Breast epithelium (tissue), 3 donors: ENCODE results near the gene FCN3.

Source experiments
- POLR2A ChIP-seq: fragments of 450-650 bp; IDR thresholded peaks from one replicate; pipeline ENCODE4 v1.6.1; 2016; ENCODE audit warnings: antibody characterized with exemption, mild to moderate bottlenecking, moderate library complexity
- TF ChIP-seq, protein P1 (sequence below), 3 donors: fragments of 450-650 bp; IDR thresholded peaks; one replicate each; pipeline ENCODE4 v1.5.1; 2016 to 2017; ENCODE audit warnings: antibody characterized with exemption in 3 of 3, mild to moderate bottlenecking in 3 of 3, moderate library complexity in 3 of 3

DNA sequence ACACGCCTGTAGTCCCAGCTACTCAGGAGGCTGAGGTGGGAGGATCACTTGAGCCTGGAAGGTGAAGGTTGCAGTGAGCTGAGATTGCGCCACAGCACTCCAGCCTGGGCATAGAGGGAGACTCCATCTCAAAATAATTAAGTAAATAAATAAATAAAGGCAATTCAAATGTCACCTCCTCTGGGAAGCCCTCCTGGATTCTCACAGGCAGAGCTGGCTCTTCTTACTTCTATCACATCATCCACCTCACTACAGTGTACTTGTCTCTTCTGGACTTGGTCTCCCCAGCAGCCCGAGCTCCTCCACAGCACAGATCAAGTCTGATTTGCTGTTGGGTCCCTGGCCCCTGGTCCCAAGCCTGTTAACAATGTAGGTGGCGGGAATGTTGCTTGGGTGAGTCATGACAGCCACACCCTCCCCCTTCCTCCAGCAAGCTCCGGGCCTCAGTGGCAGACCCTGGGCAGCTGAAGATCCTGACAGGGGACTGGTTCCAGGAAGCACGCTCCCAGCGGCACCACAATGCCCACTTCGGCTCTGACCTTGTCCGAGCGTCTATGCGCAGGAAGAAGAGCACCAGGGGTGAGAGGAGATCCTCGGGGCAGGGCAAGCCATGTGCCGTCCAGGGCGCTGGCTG, 27.5 kb downstream of the FCN3 start:
- TF ChIP-seq, protein P1, sequence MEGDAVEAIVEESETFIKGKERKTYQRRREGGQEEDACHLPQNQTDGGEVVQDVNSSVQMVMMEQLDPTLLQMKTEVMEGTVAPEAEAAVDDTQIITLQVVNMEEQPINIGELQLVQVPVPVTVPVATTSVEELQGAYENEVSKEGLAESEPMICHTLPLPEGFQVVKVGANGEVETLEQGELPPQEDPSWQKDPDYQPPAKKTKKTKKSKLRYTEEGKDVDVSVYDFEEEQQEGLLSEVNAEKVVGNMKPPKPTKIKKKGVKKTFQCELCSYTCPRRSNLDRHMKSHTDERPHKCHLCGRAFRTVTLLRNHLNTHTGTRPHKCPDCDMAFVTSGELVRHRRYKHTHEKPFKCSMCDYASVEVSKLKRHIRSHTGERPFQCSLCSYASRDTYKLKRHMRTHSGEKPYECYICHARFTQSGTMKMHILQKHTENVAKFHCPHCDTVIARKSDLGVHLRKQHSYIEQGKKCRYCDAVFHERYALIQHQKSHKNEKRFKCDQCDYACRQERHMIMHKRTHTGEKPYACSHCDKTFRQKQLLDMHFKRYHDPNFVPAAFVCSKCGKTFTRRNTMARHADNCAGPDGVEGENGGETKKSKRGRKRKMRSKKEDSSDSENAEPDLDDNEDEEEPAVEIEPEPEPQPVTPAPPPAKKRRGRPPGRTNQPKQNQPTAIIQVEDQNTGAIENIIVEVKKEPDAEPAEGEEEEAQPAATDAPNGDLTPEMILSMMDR (IDR thresholded peaks at IDR 0.05): no peak
- TF ChIP-seq POLR2A: no peak
